Esophagus squamous epithelium (tissue), 4 donors: ENCODE data around the gene SLIT2.

Source experiments
- POLR2A ChIP-seq, 4 donors: fragments of 450-650 bp; IDR thresholded peaks; one replicate each; pipeline ENCODE4 v1.6.1; 2017; ENCODE audit warnings: antibody characterized with exemption in 4 of 4, mild to moderate bottlenecking in 4 of 4, moderate library complexity in 3 of 4
- TF ChIP-seq, protein P1 (sequence below), 6 experiments: fragments of 450-650 bp in 4 of 6; fragments of 200-600 bp in 2 of 6; sonication (generic) in 2 of 6; IDR thresholded peaks; one replicate each; pipeline ENCODE4 v1.5.1; 2016 to 2019; ENCODE audit warnings: antibody characterized with exemption in 6 of 6, mild to moderate bottlenecking in 4 of 6, moderate library complexity in 4 of 6

DNA sequence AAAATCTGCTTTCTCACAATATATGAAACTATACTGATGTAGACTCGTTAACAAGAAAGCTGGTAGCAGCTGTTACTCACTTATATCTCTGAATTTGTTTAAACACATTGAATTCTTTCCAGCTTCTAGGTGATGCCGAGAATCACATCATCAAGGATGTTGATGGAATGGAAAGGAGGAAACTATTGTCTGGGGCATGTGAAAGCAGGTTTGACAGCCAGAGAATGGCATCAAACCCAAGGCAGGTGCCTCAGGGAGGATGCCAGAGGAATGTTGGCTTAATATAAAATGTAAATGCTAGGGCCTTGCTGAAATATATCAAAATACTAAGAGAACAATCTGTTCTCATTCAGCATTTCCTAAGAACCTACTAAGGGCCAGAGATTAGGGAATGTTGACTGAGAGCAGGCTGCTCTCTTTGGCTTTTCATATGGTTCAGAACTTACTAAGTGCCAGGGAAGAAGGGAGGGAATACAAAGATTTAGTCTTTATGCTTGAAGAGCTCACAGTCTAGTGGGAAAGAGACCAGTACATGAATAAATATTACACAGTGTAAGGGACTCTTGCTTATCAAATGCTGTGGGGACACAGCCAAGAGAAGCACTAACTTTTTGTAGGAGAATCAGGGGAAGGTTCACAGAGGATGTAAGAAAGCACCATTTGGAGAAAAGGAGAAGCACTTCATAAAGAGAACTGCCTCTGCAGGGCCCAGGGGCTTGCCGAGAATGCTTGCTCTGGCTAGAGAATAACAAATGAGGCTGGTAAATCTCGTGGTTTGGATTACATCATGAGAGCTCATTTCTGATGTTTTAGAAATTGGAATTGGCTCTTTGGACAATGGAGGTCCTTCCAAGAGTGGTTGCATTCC lies 14.7 kb downstream of the SLIT2 start:
- TF ChIP-seq, protein P1, sequence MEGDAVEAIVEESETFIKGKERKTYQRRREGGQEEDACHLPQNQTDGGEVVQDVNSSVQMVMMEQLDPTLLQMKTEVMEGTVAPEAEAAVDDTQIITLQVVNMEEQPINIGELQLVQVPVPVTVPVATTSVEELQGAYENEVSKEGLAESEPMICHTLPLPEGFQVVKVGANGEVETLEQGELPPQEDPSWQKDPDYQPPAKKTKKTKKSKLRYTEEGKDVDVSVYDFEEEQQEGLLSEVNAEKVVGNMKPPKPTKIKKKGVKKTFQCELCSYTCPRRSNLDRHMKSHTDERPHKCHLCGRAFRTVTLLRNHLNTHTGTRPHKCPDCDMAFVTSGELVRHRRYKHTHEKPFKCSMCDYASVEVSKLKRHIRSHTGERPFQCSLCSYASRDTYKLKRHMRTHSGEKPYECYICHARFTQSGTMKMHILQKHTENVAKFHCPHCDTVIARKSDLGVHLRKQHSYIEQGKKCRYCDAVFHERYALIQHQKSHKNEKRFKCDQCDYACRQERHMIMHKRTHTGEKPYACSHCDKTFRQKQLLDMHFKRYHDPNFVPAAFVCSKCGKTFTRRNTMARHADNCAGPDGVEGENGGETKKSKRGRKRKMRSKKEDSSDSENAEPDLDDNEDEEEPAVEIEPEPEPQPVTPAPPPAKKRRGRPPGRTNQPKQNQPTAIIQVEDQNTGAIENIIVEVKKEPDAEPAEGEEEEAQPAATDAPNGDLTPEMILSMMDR (IDR thresholded peaks at IDR 0.05), result no peak
- no peak for TF ChIP-seq POLR2A (IDR thresholded peaks at IDR 0.05)
